ENCODE data around the gene ALDH1A2. TPM values are rescaled to one million over a fixed set of nuclear protein-coding genes. Genes with fewer than 3 reads are reported as not detected.

ALDH1A2 gene
- total RNA-seq, 1 experiment from 2014 or later: 1.5 TPM

DNA sequence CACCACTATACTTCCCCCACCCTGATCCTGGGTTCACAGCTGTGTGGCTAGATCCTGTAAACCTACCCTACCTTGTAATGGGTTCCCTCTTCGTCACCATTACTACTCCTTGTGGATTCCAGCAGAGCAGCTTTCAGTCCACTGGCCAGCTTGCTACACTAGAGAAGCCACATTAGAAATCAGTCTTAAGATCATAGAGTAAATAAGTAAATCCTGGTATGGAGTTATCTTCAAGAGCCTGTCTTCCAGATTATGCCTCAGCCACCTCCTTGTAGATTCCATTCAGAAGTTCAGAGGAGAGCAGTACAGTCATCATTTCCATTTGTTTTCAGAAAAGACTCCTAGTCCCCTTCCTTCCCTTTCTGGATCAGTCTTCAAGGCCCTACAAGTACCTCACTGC lies 123.7 kb downstream of the ALDH1A2 start:
- no peak for DNase-seq (ENCODE audit: low spot score)
- TF ChIP-seq, protein P1, sequence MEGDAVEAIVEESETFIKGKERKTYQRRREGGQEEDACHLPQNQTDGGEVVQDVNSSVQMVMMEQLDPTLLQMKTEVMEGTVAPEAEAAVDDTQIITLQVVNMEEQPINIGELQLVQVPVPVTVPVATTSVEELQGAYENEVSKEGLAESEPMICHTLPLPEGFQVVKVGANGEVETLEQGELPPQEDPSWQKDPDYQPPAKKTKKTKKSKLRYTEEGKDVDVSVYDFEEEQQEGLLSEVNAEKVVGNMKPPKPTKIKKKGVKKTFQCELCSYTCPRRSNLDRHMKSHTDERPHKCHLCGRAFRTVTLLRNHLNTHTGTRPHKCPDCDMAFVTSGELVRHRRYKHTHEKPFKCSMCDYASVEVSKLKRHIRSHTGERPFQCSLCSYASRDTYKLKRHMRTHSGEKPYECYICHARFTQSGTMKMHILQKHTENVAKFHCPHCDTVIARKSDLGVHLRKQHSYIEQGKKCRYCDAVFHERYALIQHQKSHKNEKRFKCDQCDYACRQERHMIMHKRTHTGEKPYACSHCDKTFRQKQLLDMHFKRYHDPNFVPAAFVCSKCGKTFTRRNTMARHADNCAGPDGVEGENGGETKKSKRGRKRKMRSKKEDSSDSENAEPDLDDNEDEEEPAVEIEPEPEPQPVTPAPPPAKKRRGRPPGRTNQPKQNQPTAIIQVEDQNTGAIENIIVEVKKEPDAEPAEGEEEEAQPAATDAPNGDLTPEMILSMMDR (conservative IDR thresholded peaks at IDR 0.05; ENCODE audit: low read depth, low read length): no peak
- TF ChIP-seq EZH2 (IDR thresholded peaks at IDR 0.05; ENCODE audit: borderline replicate concordance, low read depth, low read length, poor library complexity, severe bottlenecking): no peak
- BruUV-seq (replicated peaks): no TSS peak
- no peaks in the 10 kb centered on the region for H3K4me1 ChIP-seq (ENCODE audit: insufficient read depth, low read length, poor library complexity, severe bottlenecking)
- H3K9me3 ChIP-seq (ENCODE audit: low read depth, low read length, poor library complexity, severe bottlenecking): no peaks in the 10 kb centered on the region
- no peak overlapping the region for H3K27ac ChIP-seq (ENCODE audit: low read depth, low read length, poor library complexity, severe bottlenecking)
- POLR2A ChIA-PET (ENCODE audit: low non-redundant PET): no interaction called here
- no peak overlapping the region for H3K4me3 ChIP-seq (ENCODE audit: low read depth, low read length, poor library complexity, severe bottlenecking)
- CTCF ChIA-PET: no interaction called here
- intact Hi-C loops (cut with micrococcal nuclease; ENCODE audit: unreplicated experiment): no loop called here
- no peaks in the 10 kb centered on the region for H3K36me3 ChIP-seq (ENCODE audit: insufficient read depth, low read length, poor library complexity, severe bottlenecking)
- peaks cover 5% of the 10 kb centered on the region for H3K27me3 ChIP-seq (replicated peaks; ENCODE audit: insufficient read depth, low read depth, low read length, poor library complexity)

GRCh38 chr15:57932348-57932747 lies 133.2 kb downstream of the ALDH1A2 start:
- Histone ChIP-seq H3K36me3 (ENCODE audit: insufficient read depth, low read length, poor library complexity, severe bottlenecking) (no peaks in the 10 kb centered on the region), H3K4me3 (ENCODE audit: low read depth, low read length, poor library complexity, severe bottlenecking) (no peak overlapping the region), H3K27me3 (replicated peaks; ENCODE audit: insufficient read depth, low read depth, low read length, poor library complexity) (peaks cover 15% of the 10 kb centered on the region), H3K27ac (ENCODE audit: low read depth, low read length, poor library complexity, severe bottlenecking) (no peak overlapping the region), H3K4me1 (ENCODE audit: insufficient read depth, low read length, poor library complexity, severe bottlenecking) (no peaks in the 10 kb centered on the region), H3K9me3 (ENCODE audit: low read depth, low read length, poor library complexity, severe bottlenecking) (no peaks in the 10 kb centered on the region)
- TF ChIP-seq, protein P1 (conservative IDR thresholded peaks at IDR 0.05; ENCODE audit: low read depth, low read length): no peak
- no peak for TF ChIP-seq EZH2 (IDR thresholded peaks at IDR 0.05; ENCODE audit: borderline replicate concordance, low read depth, low read length, poor library complexity, severe bottlenecking)
- no TSS peak for BruUV-seq (replicated peaks)
- intact Hi-C loops (cut with micrococcal nuclease; ENCODE audit: unreplicated experiment): no loop called here
- no peak for DNase-seq (ENCODE audit: low spot score)
- CTCF ChIA-PET: no interaction called here
- POLR2A ChIA-PET (ENCODE audit: low non-redundant PET): no interaction called here

- no peak overlapping the region for H3K4me3 ChIP-seq (ENCODE audit: low read depth, low read length, poor library complexity, severe bottlenecking)
- intact Hi-C loops (cut with micrococcal nuclease; ENCODE audit: unreplicated experiment): no loop called here
- POLR2A ChIA-PET (ENCODE audit: low non-redundant PET): no interaction called here
- no peak for TF ChIP-seq EZH2 (IDR thresholded peaks at IDR 0.05; ENCODE audit: borderline replicate concordance, low read depth, low read length, poor library complexity, severe bottlenecking)
- TF ChIP-seq, protein P1 (conservative IDR thresholded peaks at IDR 0.05; ENCODE audit: low read depth, low read length): no peak
- peaks cover 15% of the 10 kb centered on the region for H3K27me3 ChIP-seq (replicated peaks; ENCODE audit: insufficient read depth, low read depth, low read length, poor library complexity)
- H3K27ac ChIP-seq (ENCODE audit: low read depth, low read length, poor library complexity, severe bottlenecking): no peak overlapping the region
- DNase-seq (ENCODE audit: low spot score): no peak
- no peaks in the 10 kb centered on the region for H3K9me3 ChIP-seq (ENCODE audit: low read depth, low read length, poor library complexity, severe bottlenecking)
- CTCF ChIA-PET: no interaction called here
- no peaks in the 10 kb centered on the region for H3K36me3 ChIP-seq (ENCODE audit: insufficient read depth, low read length, poor library complexity, severe bottlenecking)
- BruUV-seq (replicated peaks): no TSS peak
- H3K4me1 ChIP-seq (ENCODE audit: insufficient read depth, low read length, poor library complexity, severe bottlenecking): no peaks in the 10 kb centered on the region
Observed at GRCh38 chr15:57931570-57931969, 133.9 kb downstream of the ALDH1A2 start.
